OCI-LY3 (cell line): ENCODE data around the gene TEX22.

Source experiments
- H2AFZ ChIP-seq: fragments of 200-600, 300-600 bp; shearing (Covaris generic); 2 replicates; pipeline ENCODE4 v1.6.0; 2014; ENCODE audit warnings: antibody characterized with exemption, low read depth, low read length
- H3K27ac ChIP-seq: fragments of 200-600, 300-600 bp; sonication (generic); 2 replicates; pipeline ENCODE4 v1.5.1; 2014; ENCODE audit warnings: mild to moderate bottlenecking, low read length, moderate library complexity, mixed read lengths
- H3K27me3 ChIP-seq: fragments of 200-600, 300-600 bp; sonication (generic); 2 replicates; pipeline ENCODE4 v1.6.1; 2014; ENCODE audit warnings: low read depth, low read length, mixed read lengths
- H3K36me3 ChIP-seq: fragments of 200-600, 300-600 bp; sonication (generic); replicated peaks from 2 replicates; pipeline ENCODE3; 2014; ENCODE audit warnings: low read depth, low read length, mixed read lengths
- H3K4me1 ChIP-seq: fragments of 300-600, 200-600 bp; sonication (generic); 2 replicates; pipeline ENCODE4 v1.6.1; 2014; ENCODE audit warnings: low read length, mixed read lengths
- H3K4me2 ChIP-seq: fragments of 200-600, 300-600 bp; sonication (generic); 2 replicates; pipeline ENCODE4 v1.6.1; 2014; ENCODE audit warnings: low read length, mixed read lengths
- H3K4me3 ChIP-seq: fragments of 300-600, 200-600 bp; sonication (generic); 2 replicates; pipeline ENCODE4 v1.5.1; 2014; ENCODE audit warnings: antibody characterized with exemption, mild to moderate bottlenecking, low read length, moderate library complexity
- H3K79me2 ChIP-seq: fragments of 300-600, 200-600 bp; shearing (Covaris generic); 2 replicates; pipeline ENCODE4 v1.6.1; 2014; ENCODE audit warnings: mild to moderate bottlenecking, low read length, mixed read lengths
- H3K9ac ChIP-seq: fragments of 300-600, 200-600 bp; shearing (Covaris generic); 2 replicates; pipeline ENCODE4 v1.6.0; 2014; ENCODE audit warnings: mild to moderate bottlenecking, low read length, moderate library complexity
- H3K9me3 ChIP-seq: fragments of 200-600, 300-600 bp; shearing (Covaris generic); 2 replicates; pipeline ENCODE4 v1.6.1; 2014; ENCODE audit warnings: low read length, mixed read lengths; ENCODE audit not compliant: insufficient read depth
- H4K20me1 ChIP-seq: fragments of 200-600, 300-600 bp; sonication (generic); 2 replicates; pipeline ENCODE4 v1.6.1; 2016; ENCODE audit warnings: low read length, mixed read lengths; ENCODE audit not compliant: insufficient read depth
- CTCF ChIP-seq: fragments of 200-600, 300-600 bp; sonication (generic); IDR thresholded peaks from 2 replicates; pipeline ENCODE4 v1.5.1; 2014; ENCODE audit warnings: antibody characterized with exemption, low read length, low read depth
- EZH2phosphoT487 ChIP-seq: fragments of 200-600 bp; shearing (Covaris generic); IDR thresholded peaks from 2 replicates; pipeline ENCODE4 v1.6.1; 2018; ENCODE audit warnings: antibody characterized with exemption, mixed run types, low read depth

The TEX22 gene

GRCh38 chr14:105363847-105364708 lies 34.3 kb upstream of the TEX22 start:
- Histone ChIP-seq H2AFZ (no peak overlapping the region), H3K79me2 (no peaks in the 10 kb centered on the region), H3K27me3 (no peaks in the 10 kb centered on the region), H3K4me2 (no peak overlapping the region), H3K36me3 (no peaks in the 10 kb centered on the region), H3K9ac (no peak overlapping the region), H3K9me3 (no peaks in the 10 kb centered on the region), H3K27ac (no peak overlapping the region), H4K20me1 (no peaks in the 10 kb centered on the region), H3K4me3 (no peak overlapping the region), H3K4me1 (no peaks in the 10 kb centered on the region)
- no peak for TF ChIP-seq CTCF
- no peak for TF ChIP-seq EZH2phosphoT487

GRCh38 chr14:105365101-105365500 lies 33.2 kb upstream of the TEX22 start:
- no peak overlapping the region for H3K4me2 ChIP-seq
- H3K4me1 ChIP-seq = no peaks in the 10 kb centered on the region
- TF ChIP-seq EZH2phosphoT487 = no peak
- TF ChIP-seq CTCF = no peak

GRCh38 chr14:105365681-105366080 lies 32.7 kb upstream of the TEX22 start:
- no peak overlapping the region for H2AFZ ChIP-seq
- no peak overlapping the region for H3K4me3 ChIP-seq
- no peaks in the 10 kb centered on the region for H3K27me3 ChIP-seq
- H3K9ac ChIP-seq = no peak overlapping the region
- H3K4me1 ChIP-seq = no peaks in the 10 kb centered on the region
- H3K27ac ChIP-seq = no peak overlapping the region
- no peaks in the 10 kb centered on the region for H4K20me1 ChIP-seq
- no peaks in the 10 kb centered on the region for H3K36me3 ChIP-seq
- H3K4me2 ChIP-seq = no peak overlapping the region
- H3K79me2 ChIP-seq = no peaks in the 10 kb centered on the region
- TF ChIP-seq CTCF (no peak), EZH2phosphoT487 (no peak)
- no peaks in the 10 kb centered on the region for H3K9me3 ChIP-seq

More at GRCh38 chr14:105365101-105365500, 33.2 kb upstream of the TEX22 start:
- H3K36me3 ChIP-seq = no peaks in the 10 kb centered on the region
- no peaks in the 10 kb centered on the region for H4K20me1 ChIP-seq
- H3K9ac ChIP-seq = no peak overlapping the region
- H3K4me3 ChIP-seq = no peak overlapping the region
- H3K79me2 ChIP-seq = no peaks in the 10 kb centered on the region
- no peaks in the 10 kb centered on the region for H3K9me3 ChIP-seq
- no peak overlapping the region for H3K27ac ChIP-seq
- H3K27me3 ChIP-seq = no peaks in the 10 kb centered on the region
- no peak overlapping the region for H2AFZ ChIP-seq

- Histone ChIP-seq H3K4me2 (no peak overlapping the region), H4K20me1 (no peaks in the 10 kb centered on the region), H3K79me2 (no peaks in the 10 kb centered on the region), H3K4me1 (no peaks in the 10 kb centered on the region), H3K4me3 (no peak overlapping the region), H3K9ac (no peak overlapping the region), H3K27me3 (no peaks in the 10 kb centered on the region), H3K27ac (no peak overlapping the region), H3K36me3 (no peaks in the 10 kb centered on the region), H2AFZ (no peak overlapping the region), H3K9me3 (no peaks in the 10 kb centered on the region)
- TF ChIP-seq EZH2phosphoT487 (no peak), CTCF (no peak)
Measured at GRCh38 chr14:105366386-105367074, 31.8 kb upstream of the TEX22 start.
